Peyer's patch (tissue), 4 donors: ENCODE measurements around the gene NUFIP1. TPM values are rescaled to one million over a fixed set of nuclear protein-coding genes. Genes with fewer than 3 reads are reported as not detected.

Experiments used
- DNase-seq, 3 donors: peaks; one replicate each; pipeline ENCODE4 v3.0.0-alpha.2; 2017 to 2019
- H3K27ac ChIP-seq, 4 donors: fragments of 200-600 bp; sonication (generic); one replicate each; pipeline ENCODE4 v1.5.1; 2016 to 2019
- H3K27me3 ChIP-seq, 2 donors: fragments of 200-600 bp; sonication (generic); one replicate each; pipeline ENCODE4 v1.5.1; 2019
- H3K36me3 ChIP-seq, 3 donors: fragments of 200-600 bp; sonication (generic); one replicate each; pipeline ENCODE4 v1.5.1; 2016 to 2019
- H3K4me1 ChIP-seq, 4 donors: fragments of 200-600 bp; sonication (generic); one replicate each; pipeline ENCODE4 v1.5.1; 2016 to 2019
- H3K4me3 ChIP-seq, 4 donors: fragments of 200-600 bp; sonication (generic); 1 replicate in 3 of 4; 2 replicates in 1 of 4; pipeline ENCODE4 v1.5.1; 2016 to 2019; ENCODE audit warnings: mild to moderate bottlenecking in 1 of 4
- H3K9me3 ChIP-seq, 4 donors: fragments of 200-600 bp; sonication (generic); one replicate each; pipeline ENCODE4 v1.5.1; 2016 to 2019; ENCODE audit warnings: mild to moderate bottlenecking in 1 of 4
- POLR2A ChIP-seq, 2 donors: fragments of 450-650 bp; IDR thresholded peaks; one replicate each; pipeline ENCODE4 v1.5.1; 2017; ENCODE audit warnings: antibody characterized with exemption in 2 of 2, mild to moderate bottlenecking in 2 of 2, moderate library complexity in 2 of 2
- total RNA-seq, 4 donors: library from RNA; depleted of rRNA; stranded (reverse); fragments of >200 nt; gene quantifications; one replicate each; pipeline ENCODE4 v1.1.0, GENCODE V29; 2016
- TF ChIP-seq, protein P1 (sequence below), 6 experiments: fragments of 450-650 bp in 4 of 6; fragments of 200-600 bp in 2 of 6; sonication (generic) in 1 of 6; IDR thresholded peaks; one replicate each; pipeline ENCODE4 v1.5.1; 2017 to 2019; ENCODE audit warnings: antibody characterized with exemption in 6 of 6, mild to moderate bottlenecking in 3 of 6, moderate library complexity in 1 of 6

The NUFIP1 gene
- total RNA-seq, 4 donors from 2014 or later: 0.76 to 4.1 (median 2.1) TPM

DNA sequence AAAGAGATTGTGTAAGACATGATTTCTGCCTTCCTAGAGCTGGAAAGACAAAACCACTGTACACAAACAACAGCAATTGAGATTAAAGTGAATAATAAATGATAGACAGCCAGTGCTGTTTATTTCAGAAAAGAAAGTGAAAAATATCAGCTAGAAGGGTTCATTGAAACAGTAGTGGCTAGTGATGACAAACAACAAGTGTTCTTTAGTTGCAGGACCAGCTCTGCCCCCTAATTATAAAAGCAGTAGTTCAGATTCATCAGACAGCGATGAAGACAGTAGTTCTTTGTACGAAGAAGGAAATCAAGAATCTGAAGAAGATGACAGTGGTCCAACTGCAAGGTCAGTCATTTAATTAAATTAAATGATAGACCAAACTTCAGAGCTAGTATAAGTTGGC is 14.8 kb upstream of the NUFIP1 start:
- TF ChIP-seq POLR2A (IDR thresholded peaks at IDR 0.05): no peak
- TF ChIP-seq, protein P1, sequence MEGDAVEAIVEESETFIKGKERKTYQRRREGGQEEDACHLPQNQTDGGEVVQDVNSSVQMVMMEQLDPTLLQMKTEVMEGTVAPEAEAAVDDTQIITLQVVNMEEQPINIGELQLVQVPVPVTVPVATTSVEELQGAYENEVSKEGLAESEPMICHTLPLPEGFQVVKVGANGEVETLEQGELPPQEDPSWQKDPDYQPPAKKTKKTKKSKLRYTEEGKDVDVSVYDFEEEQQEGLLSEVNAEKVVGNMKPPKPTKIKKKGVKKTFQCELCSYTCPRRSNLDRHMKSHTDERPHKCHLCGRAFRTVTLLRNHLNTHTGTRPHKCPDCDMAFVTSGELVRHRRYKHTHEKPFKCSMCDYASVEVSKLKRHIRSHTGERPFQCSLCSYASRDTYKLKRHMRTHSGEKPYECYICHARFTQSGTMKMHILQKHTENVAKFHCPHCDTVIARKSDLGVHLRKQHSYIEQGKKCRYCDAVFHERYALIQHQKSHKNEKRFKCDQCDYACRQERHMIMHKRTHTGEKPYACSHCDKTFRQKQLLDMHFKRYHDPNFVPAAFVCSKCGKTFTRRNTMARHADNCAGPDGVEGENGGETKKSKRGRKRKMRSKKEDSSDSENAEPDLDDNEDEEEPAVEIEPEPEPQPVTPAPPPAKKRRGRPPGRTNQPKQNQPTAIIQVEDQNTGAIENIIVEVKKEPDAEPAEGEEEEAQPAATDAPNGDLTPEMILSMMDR (IDR thresholded peaks at IDR 0.05): no peak
- Histone ChIP-seq H3K27ac (no peak overlapping the region), H3K27me3 (no peaks in the 10 kb centered on the region), H3K4me3 (no peak overlapping the region), H3K36me3 (peaks cover 0 to 31% (median 0%) of the 10 kb centered on the region in 3 donors), H3K4me1 (no peaks in the 10 kb centered on the region), H3K9me3 (no peaks in the 10 kb centered on the region)
- no peak for DNase-seq

DNA sequence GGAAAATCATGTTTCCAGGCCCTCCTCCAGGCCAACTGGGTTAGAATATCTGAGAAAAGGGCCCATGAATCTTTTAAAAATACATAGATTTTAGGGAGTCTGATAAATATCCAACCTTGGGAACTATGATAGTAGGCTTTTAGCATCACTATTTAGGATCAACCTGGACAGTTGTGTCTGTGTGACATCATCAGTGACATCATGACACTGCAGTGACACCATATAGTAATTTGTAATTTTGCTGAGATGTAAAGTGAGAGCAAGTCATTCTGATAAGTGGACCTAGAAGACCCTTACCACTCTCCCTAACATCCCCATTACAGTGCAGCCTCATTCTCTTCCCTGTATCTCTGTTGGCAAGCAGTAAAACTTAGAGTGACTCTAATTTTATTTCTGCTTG is 14.1 kb upstream of the NUFIP1 start:
- DNase-seq: no peak
- TF ChIP-seq, protein P1 (IDR thresholded peaks at IDR 0.05): no peak
- no peak for TF ChIP-seq POLR2A (IDR thresholded peaks at IDR 0.05)
- no peaks in the 10 kb centered on the region for H3K9me3 ChIP-seq
- no peaks in the 10 kb centered on the region for H3K27me3 ChIP-seq
- peaks cover 0 to 27% (median 0%) of the 10 kb centered on the region in 3 donors for H3K36me3 ChIP-seq
- no peaks in the 10 kb centered on the region for H3K4me1 ChIP-seq
- H3K4me3 ChIP-seq: no peak overlapping the region
- no peak overlapping the region for H3K27ac ChIP-seq

DNA sequence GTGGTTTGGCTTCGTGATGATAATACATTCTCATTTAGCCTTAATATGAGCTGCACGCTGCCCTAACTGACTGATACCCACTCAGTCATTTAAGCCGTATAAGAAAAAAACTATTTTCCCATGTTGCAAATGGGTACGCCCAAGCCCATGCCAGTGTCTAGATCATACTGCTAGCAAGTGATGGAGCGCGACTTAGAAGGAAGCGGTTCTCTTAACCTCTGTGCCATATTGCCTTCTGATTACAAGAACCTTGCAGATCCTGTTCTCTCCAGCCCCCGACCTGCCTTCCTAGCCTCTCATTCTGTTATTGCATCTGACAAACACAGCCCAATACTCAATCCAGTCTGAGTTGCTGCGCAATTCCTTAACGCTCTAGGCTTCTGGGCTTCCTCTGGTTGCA is 670 bp upstream of the NUFIP1 start:
- Histone ChIP-seq H3K27ac (peak overlapping the region; percentile 63 to 79 (median 78)), H3K4me1 (peaks cover 5 to 25% (median 9%) of the 10 kb centered on the region in 4 donors), H3K4me3 (peak overlapping the region; percentile 67 to 97 (median 90)), H3K27me3 (no peaks in the 10 kb centered on the region), H3K9me3 (no peaks in the 10 kb centered on the region), H3K36me3 (no peaks in the 10 kb centered on the region)
- no peak for DNase-seq
- TF ChIP-seq, protein P1 (IDR thresholded peaks at IDR 0.05): no peak
- no peak for TF ChIP-seq POLR2A (IDR thresholded peaks at IDR 0.05)

DNA sequence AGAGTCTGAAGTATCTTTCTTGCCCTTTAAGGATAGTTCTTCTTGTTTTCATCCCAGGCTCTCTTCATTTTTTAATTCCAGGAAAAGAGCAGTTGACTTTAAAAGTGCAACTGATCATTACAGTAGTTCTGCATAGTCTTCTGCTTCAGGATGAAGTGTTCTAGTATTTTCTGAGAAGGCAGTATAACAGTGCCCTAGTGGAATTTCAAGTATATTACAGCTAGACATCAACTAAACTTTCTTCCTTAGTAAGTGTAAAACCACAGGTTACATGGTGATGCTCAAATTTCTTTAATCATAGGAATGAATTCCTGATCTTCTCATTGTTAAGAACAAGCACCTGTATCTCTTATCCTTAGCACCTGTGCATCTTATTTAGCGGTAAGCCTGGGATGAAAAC is 10.9 kb downstream of the NUFIP1 start:
- DNase-seq: no peak
- H3K4me1 ChIP-seq: no peaks in the 10 kb centered on the region
- no peak overlapping the region for H3K27ac ChIP-seq
- no peaks in the 10 kb centered on the region for H3K27me3 ChIP-seq
- TF ChIP-seq, protein P1 (IDR thresholded peaks at IDR 0.05): no peak
- no peak for TF ChIP-seq POLR2A (IDR thresholded peaks at IDR 0.05)
- H3K36me3 ChIP-seq: peaks cover 0 to 30% (median 0%) of the 10 kb centered on the region in 3 donors
- H3K4me3 ChIP-seq: no peak overlapping the region
- H3K9me3 ChIP-seq: no peaks in the 10 kb centered on the region

DNA sequence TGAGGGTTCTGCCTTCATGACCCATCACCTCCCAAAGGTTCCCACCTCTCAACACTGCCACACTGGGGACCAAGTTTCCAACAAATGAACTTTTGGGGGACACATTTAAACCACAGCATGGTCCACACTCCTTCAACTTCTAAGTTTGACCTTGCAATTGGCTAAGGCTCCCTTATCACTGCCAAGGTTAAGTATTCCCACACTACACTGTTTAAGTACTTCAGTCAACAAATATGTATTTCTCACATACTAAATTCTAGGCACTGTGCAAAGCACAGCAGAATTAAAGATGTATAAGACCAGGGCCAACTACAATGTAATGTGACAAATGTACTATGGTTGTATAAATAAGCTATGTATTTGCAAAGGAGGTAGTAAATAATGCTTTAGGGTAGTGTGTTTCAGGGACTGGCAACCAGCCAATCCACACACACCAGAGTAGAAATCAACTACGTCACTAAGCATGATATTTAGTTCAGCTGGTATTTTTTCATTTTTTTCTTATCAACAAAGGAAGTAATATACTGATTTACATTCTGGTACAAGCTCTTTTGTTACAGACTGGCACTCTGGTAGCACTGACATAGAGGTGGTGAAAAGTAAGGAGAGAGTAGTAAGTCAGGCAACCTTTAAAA is 12.2 kb downstream of the NUFIP1 start:
- Histone ChIP-seq H3K9me3 (no peaks in the 10 kb centered on the region), H3K27ac (no peak overlapping the region), H3K27me3 (no peaks in the 10 kb centered on the region), H3K36me3 (peaks cover 0 to 30% (median 0%) of the 10 kb centered on the region in 3 donors), H3K4me3 (no peak overlapping the region), H3K4me1 (no peaks in the 10 kb centered on the region)
- no peak for DNase-seq
- TF ChIP-seq, protein P1 (IDR thresholded peaks at IDR 0.05): no peak
- no peak for TF ChIP-seq POLR2A (IDR thresholded peaks at IDR 0.05)
